Measurements from ENCODE around the gene TSLP. TPM values are rescaled to one million over a fixed set of nuclear protein-coding genes. Genes with fewer than 3 reads are reported as not detected.

The TSLP gene
- total RNA-seq, 1 experiment from 2014 or later, result 0.28 TPM

DNA sequence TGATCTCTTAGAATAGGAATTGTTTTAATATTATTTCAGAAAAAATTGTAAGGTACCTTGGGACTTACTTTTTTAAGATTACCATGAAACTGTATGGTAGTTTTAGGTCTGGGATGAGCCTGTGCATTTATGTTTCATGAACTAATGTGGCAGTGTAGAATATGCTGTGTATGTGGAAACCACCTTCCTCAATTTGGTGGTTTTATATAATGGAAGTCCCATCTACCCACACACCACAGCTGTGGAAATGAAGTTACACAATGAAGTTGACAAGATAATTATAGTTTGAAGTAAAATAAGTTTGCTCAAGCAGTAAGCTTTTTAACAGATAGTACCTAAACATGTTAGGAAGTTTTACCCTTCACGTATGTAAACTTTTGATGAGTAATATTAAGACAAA, 45.0 kb downstream of the TSLP start:
- no peak overlapping the region for H3K4me3 ChIP-seq (ENCODE audit: insufficient read depth, low read depth, low read length)

DNA sequence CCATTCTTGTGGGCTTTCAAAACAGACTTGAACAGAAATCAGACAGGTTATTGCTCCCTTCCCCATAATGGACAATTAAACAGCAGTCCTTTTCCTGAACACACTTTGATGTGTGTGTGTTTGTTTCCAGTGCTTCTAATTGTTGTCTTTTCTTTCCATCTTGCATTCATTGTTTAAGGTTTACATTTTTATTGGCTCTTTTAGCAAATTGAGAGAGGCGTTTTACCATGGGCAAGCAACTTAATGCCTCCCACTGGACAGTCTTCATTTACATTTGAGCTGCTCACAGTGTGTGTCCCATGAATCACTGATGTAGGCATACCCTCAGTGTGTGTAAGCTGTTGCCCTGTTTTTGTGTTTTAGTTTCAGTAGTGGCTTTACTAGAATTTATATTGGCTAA, 45.6 kb downstream of the TSLP start:
- H3K4me3 ChIP-seq (ENCODE audit: insufficient read depth, low read depth, low read length), result no peak overlapping the region
- no peak for DNase-seq
- H3K36me3 ChIP-seq (replicated peaks; ENCODE audit: control insufficient read depth, insufficient read depth, low read length), result peaks cover 9% of the 10 kb centered on the region
- no peaks in the 10 kb centered on the region for H3K27me3 ChIP-seq (ENCODE audit: control insufficient read depth, insufficient read depth, low read length)

More for the DNA sequence above, 45.0 kb downstream of the TSLP start:
- no peaks in the 10 kb centered on the region for H3K27me3 ChIP-seq (ENCODE audit: control insufficient read depth, insufficient read depth, low read length)
- H3K36me3 ChIP-seq (replicated peaks; ENCODE audit: control insufficient read depth, insufficient read depth, low read length), result peaks cover 9% of the 10 kb centered on the region
- no peak for DNase-seq

DNA sequence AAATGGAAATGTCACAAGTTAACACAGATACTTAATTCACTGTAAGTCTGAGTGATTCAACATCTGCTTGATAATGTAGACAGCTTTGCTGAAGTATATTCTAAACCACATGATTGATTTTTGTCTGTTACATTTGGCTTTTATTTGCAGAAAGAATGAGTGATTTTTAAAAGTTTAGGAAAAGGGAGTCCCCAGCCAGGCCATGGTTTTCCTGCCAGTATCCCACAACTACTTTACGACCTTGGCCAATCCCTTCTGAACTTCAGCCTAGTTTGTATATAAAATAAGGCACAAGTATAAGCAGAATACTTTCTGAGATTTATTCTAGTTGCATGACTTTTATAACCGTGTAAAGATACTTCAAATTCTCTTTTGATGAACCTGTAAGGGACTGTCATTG, 47.7 kb downstream of the TSLP start:
- no peak for DNase-seq
- H3K27me3 ChIP-seq (ENCODE audit: control insufficient read depth, insufficient read depth, low read length), result no peaks in the 10 kb centered on the region
- no peak overlapping the region for H3K4me3 ChIP-seq (ENCODE audit: insufficient read depth, low read depth, low read length)
- H3K36me3 ChIP-seq (replicated peaks; ENCODE audit: control insufficient read depth, insufficient read depth, low read length), result peaks cover 10% of the 10 kb centered on the region

DNA sequence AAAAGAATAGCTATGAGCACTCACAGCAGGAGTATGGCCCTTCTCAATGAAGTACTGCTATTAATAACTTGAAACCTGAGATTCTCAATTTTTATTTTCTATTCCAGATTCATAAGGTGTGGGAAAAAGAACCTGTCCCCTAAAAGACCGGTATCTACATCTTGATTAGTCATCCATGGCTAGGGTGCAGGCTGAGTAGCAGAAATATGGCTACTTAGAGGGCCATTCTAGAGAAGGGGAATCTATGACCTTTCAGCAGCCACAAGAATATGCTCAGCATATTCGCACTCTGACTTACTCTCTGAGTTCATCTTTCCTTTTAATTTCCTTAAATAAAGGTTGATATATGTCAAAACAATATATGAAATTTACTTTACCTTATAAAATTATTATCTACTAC, 48.3 kb downstream of the TSLP start:
- DNase-seq, result no peak
- peaks cover 10% of the 10 kb centered on the region for H3K36me3 ChIP-seq (replicated peaks; ENCODE audit: control insufficient read depth, insufficient read depth, low read length)
- no peaks in the 10 kb centered on the region for H3K27me3 ChIP-seq (ENCODE audit: control insufficient read depth, insufficient read depth, low read length)

DNA sequence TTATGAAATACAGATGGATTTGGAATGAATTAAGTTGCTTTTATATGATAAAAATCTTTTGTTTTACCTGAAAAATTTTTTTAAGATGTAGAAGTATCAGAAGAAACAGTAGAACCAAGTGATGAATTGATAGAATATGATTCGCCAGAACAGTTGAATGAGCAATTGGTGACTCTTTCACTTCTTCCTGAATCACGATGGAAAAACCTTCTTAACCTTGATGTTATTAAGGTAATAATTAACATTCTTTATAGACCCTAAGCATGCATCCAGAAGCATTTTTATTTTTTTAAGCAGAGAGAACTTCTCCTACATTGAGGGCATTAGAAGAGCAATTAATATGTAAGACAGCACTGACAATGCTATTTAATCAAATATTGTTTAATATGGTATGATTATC, 49.4 kb downstream of the TSLP start:
- H3K4me3 ChIP-seq (ENCODE audit: insufficient read depth, low read depth, low read length), result no peak overlapping the region
- no peaks in the 10 kb centered on the region for H3K27me3 ChIP-seq (ENCODE audit: control insufficient read depth, insufficient read depth, low read length)
- DNase-seq, result no peak
- H3K36me3 ChIP-seq (replicated peaks; ENCODE audit: control insufficient read depth, insufficient read depth, low read length), result peaks cover 13% of the 10 kb centered on the region

More for the DNA sequence above, 48.3 kb downstream of the TSLP start:
- no peak overlapping the region for H3K4me3 ChIP-seq (ENCODE audit: insufficient read depth, low read depth, low read length)

DNA sequence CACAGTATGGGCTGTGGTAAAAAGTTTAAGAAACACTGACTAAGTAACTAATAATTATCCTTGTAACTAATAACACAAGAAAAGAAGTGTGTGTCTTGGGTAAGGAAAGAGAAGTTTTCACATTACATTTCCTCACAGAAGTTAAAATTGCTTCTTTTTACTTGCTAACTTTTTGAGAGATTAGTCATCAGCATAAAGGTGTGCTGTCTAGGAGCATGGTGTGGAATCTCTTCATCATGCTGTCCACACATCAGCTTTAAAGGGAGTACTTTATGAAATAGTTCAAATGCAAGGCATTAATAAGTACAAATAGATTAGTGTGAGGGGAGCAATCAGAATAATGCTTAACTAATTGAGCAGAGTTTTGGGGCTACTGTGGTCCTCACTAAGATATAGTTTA, 50.4 kb downstream of the TSLP start:
- Histone ChIP-seq H3K4me3 (ENCODE audit: insufficient read depth, low read depth, low read length) (no peak overlapping the region), H3K36me3 (replicated peaks; ENCODE audit: control insufficient read depth, insufficient read depth, low read length) (peaks cover 13% of the 10 kb centered on the region), H3K27me3 (ENCODE audit: control insufficient read depth, insufficient read depth, low read length) (no peaks in the 10 kb centered on the region)
- DNase-seq, result no peak

DNA sequence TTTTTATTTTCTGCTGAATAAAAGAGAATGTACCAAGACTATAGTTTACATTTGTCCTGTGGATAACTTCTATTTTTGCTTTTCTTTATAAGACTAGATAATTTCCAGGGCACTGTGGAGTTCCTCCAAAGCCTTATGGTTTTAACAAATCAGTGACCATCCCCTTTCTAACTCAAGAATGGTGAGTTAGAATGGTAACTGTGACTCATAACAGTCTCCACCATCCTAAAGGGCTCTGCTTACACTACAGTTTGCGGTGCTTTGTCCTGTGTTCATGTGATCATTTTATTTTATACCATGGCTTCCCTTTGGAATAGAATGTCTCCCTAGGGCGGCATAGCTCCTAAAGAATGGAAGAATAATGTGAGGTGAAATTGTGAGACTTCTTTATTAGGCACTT, 50.9 kb downstream of the TSLP start:
- peaks cover 13% of the 10 kb centered on the region for H3K36me3 ChIP-seq (replicated peaks; ENCODE audit: control insufficient read depth, insufficient read depth, low read length)
- no peak overlapping the region for H3K4me3 ChIP-seq (ENCODE audit: insufficient read depth, low read depth, low read length)

DNA sequence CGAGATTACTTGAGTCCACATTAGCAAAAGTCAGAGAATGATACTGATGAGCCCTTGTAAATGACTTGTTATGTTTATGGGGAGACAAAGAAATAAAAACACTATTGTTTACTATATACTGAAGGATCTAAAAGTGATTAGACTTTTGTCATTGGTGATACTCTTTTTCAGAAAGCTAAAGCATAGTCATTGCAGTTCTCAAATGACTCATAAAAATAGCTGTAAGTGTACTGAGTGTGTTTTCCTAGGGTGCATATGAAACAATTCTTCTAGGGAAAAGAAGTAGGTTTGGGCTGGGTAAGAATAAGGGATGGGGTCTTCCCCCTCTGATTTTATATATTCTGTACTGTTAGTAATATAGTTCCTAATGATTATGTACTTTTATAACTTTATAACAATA, 53.3 kb downstream of the TSLP start:
- H3K4me3 ChIP-seq (ENCODE audit: insufficient read depth, low read depth, low read length), result no peak overlapping the region
- no peaks in the 10 kb centered on the region for H3K27me3 ChIP-seq (ENCODE audit: control insufficient read depth, insufficient read depth, low read length)
- no peak for DNase-seq
- H3K36me3 ChIP-seq (replicated peaks; ENCODE audit: control insufficient read depth, insufficient read depth, low read length), result peaks cover 9% of the 10 kb centered on the region

More for the DNA sequence above, 50.9 kb downstream of the TSLP start:
- no peak for DNase-seq
- no peaks in the 10 kb centered on the region for H3K27me3 ChIP-seq (ENCODE audit: control insufficient read depth, insufficient read depth, low read length)

DNA sequence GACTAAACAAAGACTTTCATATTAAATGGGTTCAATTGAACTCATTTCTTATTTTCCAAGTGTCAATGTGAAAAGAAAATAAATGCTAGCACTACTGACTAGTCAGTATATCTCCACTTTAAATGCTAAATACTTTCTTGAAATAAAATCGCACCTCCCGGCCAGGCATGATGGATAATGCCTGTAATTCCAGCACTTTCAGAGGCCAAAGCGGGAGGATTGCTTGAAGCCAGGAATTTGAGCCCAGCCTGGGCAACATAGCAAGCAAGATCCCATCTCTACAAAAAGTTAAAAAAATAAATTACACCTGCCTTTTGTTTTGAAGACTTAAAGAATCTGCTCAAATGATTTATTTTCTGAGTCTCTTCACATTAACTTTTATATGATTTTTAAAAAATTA, 55.4 kb downstream of the TSLP start:
- H3K4me3 ChIP-seq (ENCODE audit: insufficient read depth, low read depth, low read length), result no peak overlapping the region
- H3K27me3 ChIP-seq (ENCODE audit: control insufficient read depth, insufficient read depth, low read length), result no peaks in the 10 kb centered on the region
- H3K36me3 ChIP-seq (replicated peaks; ENCODE audit: control insufficient read depth, insufficient read depth, low read length), result peaks cover 4% of the 10 kb centered on the region
- DNase-seq, result no peak

Other genes starting within 250 kb of the TSLP start
- 41.5 and 52.3 TPM in 2 replicates for gene WDR36, start 20.6 kb downstream of the TSLP start, total RNA-seq (2014; rRNA removed; shearing (Covaris generic))
- gene CAMK4, start 152.7 kb downstream of the TSLP start, total RNA-seq (2014; rRNA removed; shearing (Covaris generic)), result 2.5 and 2.7 TPM in 2 replicates

Measured in H7 (cell line).